Activated CD8-positive, alpha-beta memory T cell treated with anti-CD3 and anti-CD28 coated beads, Interleukin-2, amount 50 U/mL, for 4 hours (primary cell): Measurements from ENCODE around the gene MRTFB.
"Not testable (repeated sequence)": the region's sequence is repeated elsewhere in the genome, so short reads cannot be mapped to it uniquely, and the experiment has no call there.

Experiments used
- DNase-seq: peaks from one replicate; pipeline ENCODE4 v3.0.0-alpha.2; 2020

MRTFB gene

GRCh38 chr16:14109077-14109775 is 38.1 kb downstream of the MRTFB start:
- DNase-seq, result no peak

GRCh38 chr16:14109782-14110727 is 38.9 kb downstream of the MRTFB start:
- no peak for DNase-seq

- DNase-seq, result no peak
Observed at GRCh38 chr16:14110728-14111251, 39.7 kb downstream of the MRTFB start.

GRCh38 chr16:14111713-14112538 is 40.8 kb downstream of the MRTFB start:
- no peak for DNase-seq

- DNase-seq, result no peak
Observed at GRCh38 chr16:14112539-14112856, 41.4 kb downstream of the MRTFB start.

GRCh38 chr16:14113344-14113743 is 42.2 kb downstream of the MRTFB start:
- DNase-seq, result no peak

- no peak for DNase-seq
Observed at GRCh38 chr16:14117051-14117450, 45.9 kb downstream of the MRTFB start.

GRCh38 chr16:14119799-14120198 is 48.7 kb downstream of the MRTFB start:
- DNase-seq, result no peak

- no peak for DNase-seq
Observed at GRCh38 chr16:14120335-14120734, 49.2 kb downstream of the MRTFB start.

- no peak for DNase-seq
Observed at GRCh38 chr16:14121142-14121541, 50.0 kb downstream of the MRTFB start.

GRCh38 chr16:14121872-14122271 is 50.8 kb downstream of the MRTFB start:
- DNase-seq, result no peak

GRCh38 chr16:14122430-14122829 is 51.3 kb downstream of the MRTFB start:
- DNase-seq, result not testable (repeated sequence)

GRCh38 chr16:14125000-14125681 is 54.0 kb downstream of the MRTFB start:
- no peak for DNase-seq

GRCh38 chr16:14125708-14126107 is 54.6 kb downstream of the MRTFB start:
- no peak for DNase-seq

GRCh38 chr16:14128097-14128496 is 57.0 kb downstream of the MRTFB start:
- DNase-seq, result no peak

- no peak for DNase-seq
Observed at GRCh38 chr16:14129502-14129901, 58.4 kb downstream of the MRTFB start.

- DNase-seq, result no peak
Observed at GRCh38 chr16:14131774-14132695, 60.9 kb downstream of the MRTFB start.

- no peak for DNase-seq
Observed at GRCh38 chr16:14132696-14133048, 61.6 kb downstream of the MRTFB start.

GRCh38 chr16:14133907-14134306 is 62.8 kb downstream of the MRTFB start:
- no peak for DNase-seq

- no peak for DNase-seq
Observed at GRCh38 chr16:14135704-14136103, 64.6 kb downstream of the MRTFB start.

- no peak for DNase-seq
Observed at GRCh38 chr16:14139872-14140271, 68.8 kb downstream of the MRTFB start.
